Measurements from ENCODE around the gene MMP7. TPM values are rescaled to one million over a fixed set of nuclear protein-coding genes. Genes with fewer than 3 reads are reported as not detected.

Gene MMP7
- total and polyA plus RNA-seq, 2 donors (not counting 3 experiments of a cell fraction or from before 2014, with no cell fraction given), result 0.65 TPM; not detected in 1

- POLR2A ChIA-PET, result no interaction called here
Measured at GRCh38 chr11:102545701-102546100, 15.2 kb upstream of the MMP7 start.

More at GRCh38 chr11:102545701-102546100, 15.2 kb upstream of the MMP7 start:
- no peaks in the 10 kb centered on the region for H4K20me1 ChIP-seq (replicated peaks; ENCODE audit: control insufficient read depth, extremely low read depth, insufficient read depth, low read length)
- H3K9me1 ChIP-seq (replicated peaks; ENCODE audit: control insufficient read depth, extremely low read depth, insufficient read depth, low read length), result no peaks in the 10 kb centered on the region
- no TSS peak for BruUV-seq (replicated peaks)
- intact Hi-C loops (cut with micrococcal nuclease) (no loop called here), dilution Hi-C loops (cut with MboI; ENCODE audit: extremely low pct_ligation_motif_present, low sequenced_read_pairs) (no loop called here)
- no peaks in the 10 kb centered on the region for H3K36me3 ChIP-seq (ENCODE audit: control insufficient read depth in 2 of 2, extremely low read depth in 1 of 2, insufficient read depth in 2 of 2, low read length in 2 of 2)
- no peaks in the 10 kb centered on the region for H3K27me3 ChIP-seq (ENCODE audit: control insufficient read depth in 2 of 2, insufficient read depth in 2 of 2, low read length in 2 of 2)
- no peak overlapping the region for H3K9ac ChIP-seq (replicated peaks; ENCODE audit: extremely low read depth, insufficient read depth, low read length)
- CTCF ChIA-PET, result interaction anchor here (1.4 to 1.8 kb wide), 3 partner anchors 17 to 251 kb away, joined by 3 to 5 read pairs (median 4); no protein-coding TSS in a partner anchor
- no peaks in the 10 kb centered on the region for H3K79me2 ChIP-seq (ENCODE audit: control insufficient read depth, insufficient read depth, low read length)
- no peak overlapping the region for H3K4me2 ChIP-seq (ENCODE audit: insufficient read depth, low read length)
- no peak for FAIRE-seq
- no peaks in the 10 kb centered on the region for H3K9me3 ChIP-seq (replicated peaks; ENCODE audit: control insufficient read depth, insufficient read depth, low read length)
- DNase-seq (ENCODE audit: low read depth, low spot score), result no peak
- H2AFZ ChIP-seq (ENCODE audit: low read depth, low read length), result no peak overlapping the region
- TF ChIP-seq EZH2 (IDR thresholded peaks at IDR 0.05; ENCODE audit: borderline replicate concordance, low read depth, low read length, severe bottlenecking) (no peak), FOS (IDR thresholded peaks at IDR 0.05; ENCODE audit: borderline replicate concordance, insufficient read depth, low read length) (no peak), POLR2A (IDR thresholded peaks at IDR 0.05; ENCODE audit: low read depth, low read length) (no peak), JUN (IDR thresholded peaks at IDR 0.05; ENCODE audit: borderline replicate concordance, insufficient read depth, insufficient read length, low read depth) (no peak), POLR2AphosphoS5 (IDR thresholded peaks at IDR 0.05; ENCODE audit: insufficient read depth, low read depth, low read length) (no peak), MAX (IDR thresholded peaks at IDR 0.05; ENCODE audit: insufficient read depth, insufficient read length) (no peak), CTCF (IDR thresholded peaks at IDR 0.05; ENCODE audit: extremely low read depth in 1 of 2, insufficient read depth in 1 of 2, low read depth in 1 of 2, low read length in 2 of 2) (no peak), MYC (IDR thresholded peaks at IDR 0.05; ENCODE audit: low read depth, low read length) (no peak), GATA2 (IDR thresholded peaks at IDR 0.05; ENCODE audit: insufficient read depth, insufficient read length, low read depth, low read length) (no peak)
- no peak overlapping the region for H3K27ac ChIP-seq (ENCODE audit: insufficient read depth, low read depth, low read length)
- H3K4me3 ChIP-seq (replicated peaks in 1 of 3; ENCODE audit: insufficient read depth in 1 of 3, low read depth in 1 of 3, low read length in 3 of 3), result no peak overlapping the region
- H3K4me1 ChIP-seq (ENCODE audit: control insufficient read depth, extremely low read depth, insufficient read depth, low read length), result no peaks in the 10 kb centered on the region
